GM19239 (cell line): ENCODE data around the gene CALN1.

ENCODE experiments used
- DNase-seq: peaks from one replicate; pipeline ENCODE4 v3.0.0; 2011; ENCODE audit warnings: low spot score; ENCODE audit not compliant: insufficient read length
- FAIRE-seq: peaks from 2 replicates; lab custom pipeline; 2011; peaks lifted over from hg19 to GRCh38; lab: Jason Lieb, UNC

CALN1 gene

DNA sequence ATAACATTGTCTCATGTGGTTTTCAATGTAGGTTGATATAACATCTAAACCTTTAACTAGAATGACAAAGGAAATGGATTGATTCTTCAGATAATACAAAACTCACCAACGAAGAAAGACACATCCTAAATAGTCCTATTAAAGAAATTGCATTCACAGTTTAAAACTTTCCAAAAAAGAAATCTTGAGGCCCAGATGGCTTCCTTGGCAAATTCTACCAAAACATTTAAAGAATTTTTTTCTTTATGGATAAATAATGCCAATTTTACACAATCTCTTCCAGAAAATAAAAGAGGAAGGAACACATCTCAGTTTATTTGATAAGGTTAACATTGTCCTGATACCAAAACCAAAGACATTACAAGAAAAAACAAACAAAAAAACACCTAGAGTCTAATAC, 349.5 kb downstream of the CALN1 start:
- no peak for DNase-seq
- no peak for FAIRE-seq

DNA sequence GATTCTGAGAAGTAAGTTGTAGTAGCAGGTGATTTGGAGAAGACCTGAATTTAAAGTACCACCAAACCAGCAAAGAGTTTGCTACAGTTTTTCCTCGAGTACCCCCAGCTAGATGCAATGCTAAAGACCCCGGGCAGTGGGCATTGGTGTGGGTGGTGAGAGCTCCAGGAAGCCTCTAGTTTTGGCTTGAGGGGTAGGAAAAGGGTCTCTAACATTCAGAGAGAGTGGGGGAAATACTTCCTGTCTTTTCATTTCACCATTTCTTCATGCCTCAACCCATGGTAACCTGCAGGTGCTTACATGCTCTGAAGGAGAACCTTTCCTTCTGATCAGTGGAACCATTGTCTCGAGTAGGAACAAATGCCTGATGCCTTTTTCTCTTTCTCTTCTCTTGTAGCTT, 352.2 kb downstream of the CALN1 start:
- FAIRE-seq = no peak

DNA sequence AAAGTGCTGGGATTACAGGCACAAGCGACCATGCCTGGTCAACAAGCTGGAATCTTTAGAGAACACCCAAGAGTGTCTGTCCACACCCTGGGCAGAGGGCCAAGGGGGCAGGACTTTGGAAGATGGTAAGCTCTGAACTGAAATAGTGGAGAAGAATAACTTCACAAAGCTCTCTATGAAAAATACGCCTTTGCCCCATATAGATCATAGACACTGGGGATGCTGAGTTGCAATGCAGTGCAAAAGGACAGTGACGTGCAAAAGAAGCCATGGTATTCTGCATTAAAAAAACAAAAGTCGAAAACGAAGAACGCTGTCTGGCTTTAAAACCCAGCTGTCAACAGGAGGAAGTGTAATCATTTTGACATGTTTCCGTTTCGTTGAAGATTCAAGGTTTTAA, 353.6 kb downstream of the CALN1 start:
- DNase-seq = no peak
- no peak for FAIRE-seq

More for the DNA sequence above, 352.2 kb downstream of the CALN1 start:
- DNase-seq = no peak

DNA sequence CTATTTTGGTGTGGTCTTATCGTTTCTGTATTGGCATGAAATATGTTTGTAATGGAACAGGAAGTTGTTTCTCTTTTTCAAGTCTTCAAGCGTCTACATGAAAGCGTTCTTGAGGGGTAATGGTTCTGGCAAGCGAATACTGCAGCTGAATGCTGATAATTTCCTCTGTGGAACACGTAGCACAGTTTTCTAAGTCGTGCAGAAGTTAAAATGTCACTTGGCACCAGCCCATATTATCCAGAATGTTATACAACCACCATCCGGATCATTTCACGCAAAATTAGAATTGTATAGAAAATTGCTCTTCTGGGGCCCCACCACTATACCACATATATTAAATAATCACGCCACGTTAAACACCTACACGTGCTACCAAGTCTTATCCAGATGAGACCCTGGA, 354.3 kb downstream of the CALN1 start:
- DNase-seq = no peak
- no peak for FAIRE-seq

DNA sequence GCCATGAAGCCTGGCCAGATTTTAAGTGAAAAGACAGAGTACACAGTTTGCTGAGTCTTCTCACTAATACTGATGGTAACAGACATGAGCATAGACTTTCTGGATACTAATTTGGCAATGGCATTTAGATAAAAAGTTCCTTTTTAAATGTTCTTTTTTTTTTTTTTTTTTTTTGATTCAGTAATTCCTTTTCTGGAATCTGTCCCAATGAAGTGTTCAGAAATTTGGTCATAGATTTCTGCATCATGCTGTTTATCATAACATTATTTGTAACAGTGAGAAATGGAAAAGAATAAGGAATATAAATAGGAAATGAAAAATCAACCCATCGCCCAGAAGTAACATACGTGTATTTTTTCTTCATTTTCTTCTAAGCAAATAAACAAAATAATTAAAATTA, 354.9 kb downstream of the CALN1 start:
- DNase-seq (no peak), FAIRE-seq (no peak)

DNA sequence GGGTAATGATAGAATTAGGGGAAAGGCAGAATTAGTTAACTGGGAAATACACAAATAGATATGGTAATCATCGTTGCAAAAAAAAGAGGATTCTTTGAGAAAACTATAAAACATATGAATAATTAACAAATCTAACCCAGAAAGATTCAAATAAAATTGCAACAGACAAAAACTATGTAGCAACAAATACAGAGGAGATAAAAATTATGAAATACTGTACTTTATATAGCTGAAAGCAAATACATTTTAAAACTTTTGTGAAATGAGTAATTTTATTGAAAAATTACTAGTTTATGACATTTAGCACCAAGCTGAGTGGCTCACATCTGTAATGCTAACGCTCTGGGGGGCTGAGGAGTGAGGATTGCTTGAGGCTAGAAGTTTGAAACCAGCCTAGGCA, 356.7 kb downstream of the CALN1 start:
- DNase-seq (no peak), FAIRE-seq (no peak)

DNA sequence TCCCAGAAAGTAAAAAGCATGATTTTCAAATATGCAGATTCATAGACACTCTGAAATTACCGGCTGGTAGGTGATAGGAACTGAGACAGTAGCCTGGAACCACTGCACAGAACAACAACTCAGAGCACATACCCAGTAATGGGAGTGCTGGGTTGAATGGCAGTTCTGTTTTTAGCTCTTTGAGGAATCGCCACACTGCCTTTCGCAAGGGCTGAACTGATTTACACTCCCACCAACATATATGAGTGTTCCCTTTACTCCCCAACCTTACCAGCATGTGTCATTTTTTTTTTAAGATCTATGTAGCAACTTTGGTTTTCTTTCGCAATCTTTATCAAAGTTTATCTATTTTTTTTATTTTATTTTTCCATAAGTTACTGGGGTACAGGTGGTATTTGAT, 358.8 kb downstream of the CALN1 start:
- DNase-seq (no peak), FAIRE-seq (no peak)

DNA sequence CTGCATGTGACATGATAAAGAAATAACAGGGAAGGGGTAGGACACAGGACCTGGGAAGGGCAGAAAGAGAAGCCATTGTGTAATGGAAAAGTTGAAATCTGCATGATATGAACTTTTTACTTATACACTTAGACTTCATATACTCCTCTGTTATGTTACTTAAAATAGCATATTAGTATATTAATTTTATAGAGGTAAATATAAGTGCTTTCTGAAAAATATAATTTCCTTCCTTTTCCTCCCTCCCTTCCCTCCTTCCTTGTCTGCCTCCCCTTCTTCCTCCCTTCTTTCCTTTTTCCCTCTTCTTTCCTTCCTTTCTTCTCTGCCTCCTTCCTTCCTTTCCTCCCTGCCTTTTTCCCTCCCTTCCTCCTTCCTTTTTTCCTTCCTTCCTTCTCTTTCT, 363.7 kb downstream of the CALN1 start:
- FAIRE-seq (no peak), DNase-seq (no peak)

DNA sequence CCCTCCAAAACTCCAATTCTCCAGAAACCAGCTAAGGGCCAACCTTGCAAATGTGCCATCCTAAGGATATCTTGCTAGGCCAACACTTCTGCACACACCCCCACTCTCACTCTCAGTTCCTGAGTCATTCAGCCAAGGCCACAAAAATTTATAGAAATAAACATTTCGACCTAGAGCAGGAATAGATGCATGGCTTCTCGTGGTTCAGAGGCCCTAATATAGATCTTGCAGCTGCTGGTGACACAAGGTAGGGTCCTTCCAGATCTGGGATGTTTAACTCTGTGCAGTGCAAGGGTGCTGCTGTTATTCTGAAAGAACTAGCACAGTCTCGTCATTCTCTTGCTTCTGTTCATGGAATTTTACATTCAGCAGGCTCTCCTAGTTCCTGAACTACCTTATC, 369.3 kb downstream of the CALN1 start:
- FAIRE-seq (no peak), DNase-seq (no peak)

DNA sequence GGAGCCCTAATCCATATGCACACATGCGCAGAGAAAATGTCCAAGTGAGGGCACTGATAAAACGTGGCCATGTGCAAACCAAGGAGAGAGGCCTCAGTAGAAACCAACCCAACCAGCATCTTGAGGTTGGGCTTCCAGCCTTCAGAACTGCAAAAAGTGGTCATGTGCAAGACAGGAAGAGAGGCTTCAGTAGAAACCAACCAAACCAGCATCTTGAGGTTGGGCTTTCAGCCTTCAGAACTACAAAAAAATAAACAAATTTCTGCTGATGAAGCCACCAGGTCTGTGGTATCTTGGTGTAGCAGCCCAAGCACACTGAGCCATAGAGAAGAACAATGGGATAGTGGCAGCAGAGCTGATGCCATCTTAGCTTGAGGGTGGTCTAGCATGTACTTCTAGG, 371.5 kb downstream of the CALN1 start:
- FAIRE-seq = no peak
- no peak for DNase-seq

DNA sequence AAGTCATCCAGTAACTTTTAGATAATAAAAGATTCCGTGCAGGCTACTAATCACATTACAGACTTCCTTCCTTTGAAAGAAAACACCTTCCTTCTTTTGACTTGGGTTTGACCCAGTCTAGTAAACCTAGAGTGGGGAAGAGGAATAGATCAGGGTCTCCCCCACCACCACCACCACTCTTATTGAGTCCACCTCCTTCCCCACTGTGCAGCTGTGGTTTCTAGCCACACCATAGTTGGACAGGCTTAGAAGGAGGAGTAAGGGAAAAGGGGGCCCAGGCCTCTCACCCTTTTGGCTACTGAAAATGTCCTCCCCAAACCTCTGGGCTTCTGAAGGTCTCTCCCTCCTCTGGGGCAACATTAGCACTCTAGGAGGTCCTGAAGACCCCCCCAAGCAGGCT, 372.7 kb downstream of the CALN1 start:
- DNase-seq = no peak
- FAIRE-seq = no peak

DNA sequence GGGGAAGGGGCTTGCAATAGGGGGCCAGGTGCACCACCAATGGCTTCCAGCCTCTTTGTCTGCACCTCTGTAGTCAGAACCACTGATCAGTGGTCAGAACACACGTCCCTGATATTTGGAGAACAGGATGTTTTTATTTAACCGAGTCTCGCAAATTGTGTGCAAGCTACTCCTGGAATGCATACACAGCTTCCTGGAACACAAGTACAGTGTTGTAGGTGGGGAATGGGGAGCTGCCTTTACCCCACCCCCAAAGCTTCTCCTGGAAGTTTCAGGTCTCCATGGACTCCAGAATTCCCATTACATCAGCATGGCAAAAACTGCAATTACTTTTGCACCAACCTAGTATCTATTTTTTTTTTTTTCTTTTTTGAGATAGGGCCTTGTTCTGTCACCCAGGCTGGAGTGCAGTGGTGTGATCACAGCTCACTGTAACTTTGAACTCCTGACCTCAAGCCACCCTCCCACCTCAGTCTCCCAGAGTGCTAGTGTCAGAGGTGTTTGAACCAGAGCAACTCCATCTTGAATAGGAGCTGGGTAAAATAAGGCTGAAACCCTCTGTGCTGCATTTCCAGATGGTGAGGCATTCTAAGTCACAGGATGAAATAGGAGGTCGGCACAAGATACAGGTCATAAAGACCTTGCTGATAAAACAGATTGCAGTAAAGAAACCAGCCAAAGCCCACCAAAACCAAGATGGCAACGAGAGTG, 374.0 kb downstream of the CALN1 start:
- no peak for DNase-seq

DNA sequence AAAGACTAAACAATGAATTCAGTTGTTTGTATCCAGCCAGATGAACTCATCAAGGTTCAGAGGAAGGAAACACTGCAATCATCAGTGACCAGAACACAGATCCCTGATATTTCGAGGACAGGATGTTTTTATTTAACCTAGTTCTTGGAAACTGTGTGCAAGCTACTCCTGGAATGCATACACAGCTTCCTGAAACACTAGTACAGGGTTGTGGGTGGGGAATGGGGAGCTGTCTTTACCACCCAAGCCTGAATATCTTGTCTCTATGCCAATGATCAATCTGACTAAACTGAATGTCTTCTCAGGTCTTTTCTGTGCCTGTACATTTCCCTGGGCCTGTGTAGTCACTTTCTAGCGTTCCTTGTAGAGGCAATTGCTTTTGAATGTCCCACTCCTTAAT, 374.6 kb downstream of the CALN1 start:
- no peak for DNase-seq

More for the DNA sequence above, 374.0 kb downstream of the CALN1 start:
- FAIRE-seq = no peak

DNA sequence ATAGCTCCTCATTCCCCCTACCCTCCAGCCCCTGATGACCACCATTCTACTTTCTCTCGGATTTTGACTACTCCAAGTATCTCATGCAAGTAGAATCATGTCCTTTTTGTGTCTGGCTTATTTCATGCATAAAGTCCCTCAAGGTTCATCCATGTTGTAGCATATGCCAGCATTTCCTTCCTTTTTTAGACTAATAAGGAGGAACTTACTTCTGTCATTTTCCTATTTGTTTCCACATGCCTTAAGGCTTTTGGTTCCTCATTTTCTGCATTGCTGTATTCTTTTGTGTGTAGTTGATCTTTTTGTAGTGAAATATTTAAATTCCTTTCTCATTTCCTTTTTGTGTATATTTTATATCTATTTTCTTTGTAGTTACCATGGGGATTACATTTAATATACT, 376.9 kb downstream of the CALN1 start:
- DNase-seq = no peak

More for the DNA sequence above, 374.6 kb downstream of the CALN1 start:
- no peak for FAIRE-seq

DNA sequence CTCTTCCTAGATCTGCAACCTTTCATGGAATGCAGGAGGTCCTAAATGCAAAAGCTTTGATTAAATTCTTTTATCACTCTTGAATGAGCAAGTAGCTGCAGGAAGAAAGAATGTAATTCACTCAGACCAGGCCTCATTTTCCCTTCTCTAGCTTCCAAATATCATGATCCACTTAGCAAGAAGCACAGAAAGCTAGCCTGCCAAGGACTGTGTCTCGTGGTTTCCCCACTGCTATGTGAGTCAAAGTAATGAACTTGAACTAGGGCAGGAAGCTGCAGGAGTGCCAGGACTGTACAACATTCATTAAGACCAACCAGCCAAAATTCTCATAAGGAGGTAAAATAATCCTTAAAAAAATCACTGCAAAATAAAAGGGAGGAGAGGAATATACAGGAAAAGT, 379.2 kb downstream of the CALN1 start:
- DNase-seq (no peak), FAIRE-seq (no peak)

More for the DNA sequence above, 376.9 kb downstream of the CALN1 start:
- FAIRE-seq = no peak

DNA sequence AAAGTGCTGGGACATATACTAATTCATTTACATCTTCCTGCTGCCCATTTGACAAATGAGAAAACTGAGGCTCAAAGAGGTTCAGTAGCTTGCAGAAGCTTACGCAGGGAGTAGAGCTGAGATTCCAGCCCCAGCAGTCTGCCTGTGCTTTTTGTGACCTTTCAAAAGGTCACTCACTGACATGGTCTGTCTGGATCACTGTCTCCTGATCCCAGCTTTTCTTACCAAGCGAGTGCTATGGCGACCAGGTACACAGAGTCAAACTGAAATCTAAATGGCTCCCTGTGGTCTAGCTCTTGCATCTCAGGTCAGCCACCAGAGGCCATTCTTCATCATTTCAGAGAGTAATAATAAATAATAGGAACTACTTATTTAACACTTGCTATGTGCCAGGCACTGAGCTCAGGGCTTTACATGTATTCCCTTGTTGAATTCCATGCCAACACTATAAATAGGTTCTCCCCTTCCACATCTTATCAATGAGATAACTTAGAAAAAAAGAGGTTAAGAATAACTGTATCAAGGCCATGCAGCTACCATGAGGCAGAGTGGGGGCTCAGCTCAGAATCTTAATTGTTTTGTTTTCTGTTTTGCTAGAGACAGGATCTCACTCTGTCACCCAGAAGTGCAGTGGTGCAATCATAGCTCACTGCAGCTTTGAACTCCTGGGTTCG, 381.0 kb downstream of the CALN1 start:
- no peak for FAIRE-seq
- DNase-seq = no peak

DNA sequence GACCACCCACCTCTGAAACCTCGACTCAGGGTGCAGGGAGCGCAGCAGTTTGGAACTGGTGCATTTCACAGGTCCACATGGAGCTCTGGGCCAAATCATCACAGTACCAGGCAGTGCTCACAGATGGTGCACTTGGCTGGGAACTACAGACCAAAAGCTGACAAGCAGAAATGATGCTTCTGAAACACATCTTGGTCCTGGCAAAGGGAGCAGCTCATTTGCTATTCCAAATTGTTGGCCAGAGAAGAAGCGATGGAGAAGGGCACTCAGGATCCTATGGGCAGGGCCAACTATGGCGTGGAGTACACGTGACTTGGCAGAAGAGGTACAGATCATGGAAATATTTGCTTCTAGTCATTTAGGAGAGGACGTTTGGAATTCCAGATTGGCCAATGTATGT, 383.9 kb downstream of the CALN1 start:
- no peak for DNase-seq
- no peak for FAIRE-seq

DNA sequence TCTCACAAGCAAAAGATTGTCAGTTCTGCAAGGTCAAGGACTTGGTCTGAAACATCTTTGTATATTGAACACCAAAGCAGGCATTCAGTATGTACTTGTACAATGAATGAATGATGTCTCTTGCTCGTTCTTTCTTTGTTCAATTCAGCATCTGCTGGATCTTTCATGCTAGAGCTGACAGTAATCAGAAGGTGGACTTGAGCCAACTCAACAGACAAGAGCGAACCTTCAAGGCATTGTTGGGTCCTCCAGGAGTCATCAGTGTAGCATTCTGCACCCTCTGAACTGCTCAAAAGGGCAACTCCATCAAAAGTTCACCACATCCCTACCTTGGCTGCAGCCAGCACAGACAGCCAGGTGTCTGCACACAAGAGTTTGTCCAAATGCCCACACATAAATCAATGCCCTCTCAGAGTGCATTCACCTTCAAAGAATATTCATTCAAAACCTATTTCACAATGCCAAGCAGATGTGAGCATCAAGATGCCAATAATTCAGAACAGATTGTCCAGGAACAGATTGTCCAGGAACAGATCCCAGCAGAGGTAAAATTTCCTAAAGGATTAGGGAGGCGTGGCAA, 386.7 kb downstream of the CALN1 start:
- FAIRE-seq (no peak), DNase-seq (no peak)

DNA sequence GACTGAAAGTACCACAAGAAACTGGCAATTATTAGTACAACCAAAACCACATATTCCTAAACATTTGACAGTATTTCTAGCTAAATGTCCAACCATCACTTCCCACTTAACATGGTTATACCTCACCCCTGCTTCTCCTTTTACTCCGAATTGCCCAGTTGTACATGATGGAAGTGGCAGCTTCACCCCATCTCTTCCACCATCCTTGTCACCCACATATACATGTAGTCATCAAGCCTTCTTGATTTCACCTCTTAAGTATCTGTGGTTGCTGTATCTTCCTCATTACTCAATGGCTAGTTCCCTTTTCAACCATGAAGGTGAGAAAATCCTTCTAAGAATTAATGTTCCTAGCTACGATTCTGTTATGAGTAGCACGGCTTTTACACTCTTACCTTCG, 388.2 kb downstream of the CALN1 start:
- FAIRE-seq (no peak), DNase-seq (no peak)

DNA sequence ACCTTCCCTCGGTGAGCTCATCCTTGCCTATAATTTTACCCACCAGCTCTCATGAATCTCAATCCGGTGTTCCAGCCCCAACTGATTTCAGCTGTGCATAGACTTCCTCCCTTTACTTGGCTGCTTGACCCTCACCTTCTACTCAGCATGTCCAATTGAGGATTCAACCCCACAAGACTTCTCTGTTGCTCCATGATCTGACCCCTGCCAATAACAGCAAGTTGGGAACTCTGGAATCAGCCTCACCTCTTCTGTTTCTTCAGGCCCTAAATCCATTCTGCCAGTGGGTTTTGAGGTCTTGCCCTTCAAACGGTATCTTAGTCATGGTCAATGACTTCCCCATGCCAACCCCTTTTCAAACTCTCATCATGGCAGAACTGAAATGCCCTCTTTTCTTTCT, 390.4 kb downstream of the CALN1 start:
- FAIRE-seq = no peak
- no peak for DNase-seq

DNA sequence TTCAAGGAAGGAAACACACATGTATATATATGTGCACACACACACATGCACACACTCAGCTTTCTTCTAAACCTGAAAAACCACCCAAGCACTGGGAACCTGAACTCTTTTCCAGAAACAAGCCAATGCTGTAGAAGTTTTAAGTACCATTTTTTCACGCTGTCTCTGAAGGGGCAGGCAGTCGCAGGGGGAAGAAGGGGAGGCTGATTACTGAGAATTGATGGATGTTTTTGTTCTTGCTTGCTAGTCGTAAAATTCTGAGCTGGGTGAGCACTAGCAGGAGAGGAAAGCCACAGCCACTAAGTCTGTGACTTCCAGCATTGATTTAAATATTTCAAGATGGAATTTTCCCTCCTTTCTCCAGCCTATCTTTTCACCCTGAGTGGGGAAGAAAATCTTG, 391.8 kb downstream of the CALN1 start:
- DNase-seq (no peak), FAIRE-seq (no peak)

DNA sequence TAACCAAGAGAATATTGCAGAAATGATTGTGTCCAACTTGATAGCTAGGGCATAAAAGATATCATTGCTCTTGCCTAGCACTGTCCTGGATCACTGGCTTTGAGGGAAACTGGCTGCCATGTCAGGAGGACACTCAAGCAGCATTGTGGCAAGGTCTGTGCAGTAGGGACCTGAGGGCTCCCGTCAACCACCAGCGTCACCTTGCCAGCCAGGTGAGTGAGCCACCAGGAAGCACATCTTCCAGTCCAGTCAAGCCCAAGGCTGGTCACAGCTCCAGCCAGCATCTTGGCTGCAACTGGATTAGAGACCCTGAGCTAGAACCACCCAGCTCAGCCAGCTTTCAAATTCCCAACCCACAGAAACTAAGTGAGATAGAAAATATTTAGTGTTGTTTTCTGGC, 392.7 kb downstream of the CALN1 start:
- DNase-seq = no peak
- FAIRE-seq = no peak
